ENCODE results near the gene ABCC1.

Gene ABCC1

GRCh38 chr16:16111639-16112038 lies 162.2 kb downstream of the ABCC1 start:
- no peak for DNase-seq (ENCODE audit: low read depth)

GRCh38 chr16:16112450-16113053 lies 163.1 kb downstream of the ABCC1 start:
- DNase-seq (ENCODE audit: low read depth): no peak

GRCh38 chr16:16113076-16113475 lies 163.7 kb downstream of the ABCC1 start:
- DNase-seq (ENCODE audit: low read depth): no peak

GRCh38 chr16:16116841-16117240 lies 167.4 kb downstream of the ABCC1 start:
- DNase-seq (ENCODE audit: low read depth): no peak

- no peak for DNase-seq (ENCODE audit: low read depth)
These were observed 168.9 kb downstream of the ABCC1 start for GRCh38 chr16:16118337-16118736.

GRCh38 chr16:16120044-16120381 lies 170.6 kb downstream of the ABCC1 start:
- DNase-seq (ENCODE audit: low read depth): no peak

- DNase-seq (ENCODE audit: low read depth): no peak
These were observed 171.2 kb downstream of the ABCC1 start for GRCh38 chr16:16120382-16121184.

- no peak for DNase-seq (ENCODE audit: low read depth)
These were observed 171.8 kb downstream of the ABCC1 start for GRCh38 chr16:16121185-16121727.

- no peak for DNase-seq (ENCODE audit: low read depth)
These were observed 172.8 kb downstream of the ABCC1 start for GRCh38 chr16:16122264-16122663.

- no peak for DNase-seq (ENCODE audit: low read depth)
These were observed 175.0 kb downstream of the ABCC1 start for GRCh38 chr16:16124438-16124837.

GRCh38 chr16:16124974-16125373 lies 175.6 kb downstream of the ABCC1 start:
- DNase-seq (ENCODE audit: low read depth): no peak

- DNase-seq (ENCODE audit: low read depth): no peak
These were observed 177.5 kb downstream of the ABCC1 start for GRCh38 chr16:16126896-16127295.

GRCh38 chr16:16127469-16128116 lies 178.2 kb downstream of the ABCC1 start:
- no peak for DNase-seq (ENCODE audit: low read depth)

GRCh38 chr16:16131204-16131603 lies 181.8 kb downstream of the ABCC1 start:
- DNase-seq (ENCODE audit: low read depth): no peak

- no peak for DNase-seq (ENCODE audit: low read depth)
These were observed 182.2 kb downstream of the ABCC1 start for GRCh38 chr16:16131659-16132058.

- DNase-seq (ENCODE audit: low read depth): no peak
These were observed 184.7 kb downstream of the ABCC1 start for GRCh38 chr16:16133943-16134604.

- DNase-seq (ENCODE audit: low read depth): no peak
These were observed 187.2 kb downstream of the ABCC1 start for GRCh38 chr16:16136588-16136987.

- DNase-seq (ENCODE audit: low read depth): no peak
These were observed 187.7 kb downstream of the ABCC1 start for GRCh38 chr16:16137110-16137509.

- DNase-seq (ENCODE audit: low read depth): no peak
These were observed 188.7 kb downstream of the ABCC1 start for GRCh38 chr16:16138034-16138635.

- DNase-seq (ENCODE audit: low read depth): no peak
These were observed 189.6 kb downstream of the ABCC1 start for GRCh38 chr16:16139061-16139460.

- no peak for DNase-seq (ENCODE audit: low read depth)
These were observed 190.4 kb downstream of the ABCC1 start for GRCh38 chr16:16139806-16140205.

- DNase-seq (ENCODE audit: low read depth): no peak
These were observed 191.1 kb downstream of the ABCC1 start for GRCh38 chr16:16140537-16140936.
